Fibroblast of upper back skin (primary cell): ENCODE results near the gene FN1.
A peak's percentile ranks its signal among the peaks of the same experiment; 100 is the strongest.
"Not testable (repeated sequence)": the region's sequence is repeated elsewhere in the genome, so short reads cannot be mapped to it uniquely, and the experiment has no call there.

Experiments used
- DNase-seq: peaks from one replicate; pipeline ENCODE4 v3.0.0-alpha.2; 2013

The FN1 gene

DNA sequence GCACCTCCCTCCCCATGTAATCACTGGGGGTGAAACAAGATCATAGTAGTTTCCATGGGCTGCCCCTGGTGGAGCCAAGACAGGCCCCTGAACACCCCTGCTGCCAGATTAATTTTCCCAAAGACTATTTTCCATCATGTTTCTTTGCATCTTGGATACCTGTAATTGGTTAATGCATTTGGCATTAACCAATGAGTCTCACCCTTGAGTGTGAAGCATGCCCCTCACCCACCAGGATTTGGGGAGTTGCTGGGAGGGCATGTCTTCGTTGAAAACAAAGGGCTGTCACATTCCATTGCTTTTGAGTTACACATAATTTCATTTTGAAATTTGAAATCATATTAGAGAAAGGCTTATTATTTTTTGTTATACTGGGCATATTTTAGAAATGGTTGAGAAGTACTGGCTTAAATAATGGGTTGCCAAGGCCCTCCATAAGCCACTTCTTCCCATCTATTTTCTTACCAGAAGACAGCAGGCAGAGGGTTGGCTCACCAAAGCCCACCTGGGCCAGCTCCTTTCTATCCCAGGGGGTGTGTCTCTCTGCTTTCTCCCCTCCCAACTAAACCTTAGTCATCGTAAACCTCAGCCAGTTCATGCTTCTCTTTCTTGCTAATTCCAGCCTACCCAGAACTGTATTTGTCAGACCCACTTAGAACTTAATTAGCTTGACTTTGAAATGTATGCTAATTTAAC is 72.3 kb downstream of the FN1 start:
- DNase-seq: no peak

- no peak for DNase-seq
Measured at GRCh38 chr2:215363039-215363438, 72.8 kb downstream of the FN1 start.

- DNase-seq: no peak
Measured at GRCh38 chr2:215362562-215362904, 73.3 kb downstream of the FN1 start.

DNA sequence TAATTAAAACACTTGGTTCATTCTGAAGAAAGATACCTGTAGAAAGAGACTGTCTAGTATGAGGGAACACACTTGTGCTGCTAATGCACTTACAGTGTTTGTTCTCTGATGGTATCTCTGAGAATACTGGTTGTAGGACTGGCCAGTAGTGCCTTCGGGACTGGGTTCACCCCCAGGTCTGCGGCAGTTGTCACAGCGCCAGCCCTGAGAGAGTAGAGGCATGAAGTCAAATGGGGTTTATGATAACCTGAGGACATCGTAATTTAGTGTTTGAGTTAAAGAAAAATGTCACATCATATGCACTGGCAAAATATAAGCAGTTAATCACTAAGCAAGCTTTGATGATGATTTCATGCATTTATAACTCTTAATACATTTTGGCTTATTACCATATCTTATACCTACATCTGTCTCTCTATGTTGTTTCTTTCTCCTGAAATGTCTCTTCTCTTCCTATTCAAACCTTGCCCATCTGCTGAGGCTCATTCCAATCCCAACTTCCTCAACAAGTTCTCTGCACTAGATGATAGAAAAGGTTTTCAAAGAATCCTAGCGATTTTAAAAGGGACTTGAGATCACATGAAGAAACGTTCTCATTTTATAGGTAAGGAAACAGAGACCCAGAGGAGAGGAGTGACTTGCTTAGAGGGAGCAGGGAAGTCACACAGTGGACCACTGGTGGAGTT is 73.8 kb downstream of the FN1 start:
- DNase-seq: no peak

DNA sequence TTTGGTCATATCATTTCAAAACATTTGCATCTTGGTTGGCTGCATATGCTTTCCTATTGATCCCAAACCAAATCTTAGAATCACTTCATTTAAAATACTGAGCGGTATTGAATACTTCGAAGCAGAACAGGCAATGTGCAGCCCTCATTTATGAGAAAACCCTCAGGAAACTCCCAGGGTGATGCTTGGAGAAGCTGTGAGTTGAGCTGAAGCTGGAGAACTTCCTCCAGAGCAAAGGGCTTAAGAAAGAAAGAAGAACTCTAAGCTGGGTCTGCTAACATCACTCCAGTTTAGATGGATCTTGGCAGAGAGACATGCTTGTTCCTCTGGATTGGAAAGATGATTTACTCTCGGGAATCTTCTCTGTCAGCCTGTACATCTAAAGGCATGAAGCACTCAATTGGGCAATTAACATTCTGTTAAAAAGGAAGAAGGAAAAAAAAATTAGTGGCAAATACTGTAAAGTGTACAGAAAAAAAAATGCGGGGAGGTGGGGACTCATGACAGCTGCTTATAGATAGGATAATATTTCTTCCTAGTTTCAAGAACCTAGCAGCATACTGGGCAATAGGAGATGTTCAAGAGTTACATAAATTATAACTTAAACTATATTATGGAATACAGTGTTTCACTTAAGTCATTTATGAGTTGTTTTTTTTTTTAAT is 74.5 kb downstream of the FN1 start:
- no peak for DNase-seq

GRCh38 chr2:215360596-215360995 is 75.3 kb downstream of the FN1 start:
- DNase-seq: no peak

DNA sequence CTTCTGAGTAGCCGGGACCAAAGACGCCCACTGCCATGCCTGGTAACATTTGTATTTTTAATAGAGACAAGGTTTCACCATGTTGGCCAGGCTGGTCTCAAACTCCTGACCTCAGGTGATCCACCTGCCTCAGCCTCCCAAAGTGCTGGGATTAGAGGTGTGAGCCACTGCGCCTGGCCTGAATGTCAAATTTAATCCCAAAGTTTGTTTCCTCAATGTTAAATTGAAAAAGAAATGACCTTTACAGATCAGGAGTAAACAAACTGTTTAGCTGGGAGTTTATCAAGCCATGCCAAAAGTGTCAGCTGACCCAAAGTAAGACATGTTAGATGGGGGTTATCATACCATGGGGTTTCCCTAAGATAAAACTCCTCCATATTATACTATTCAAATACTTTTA is 75.8 kb downstream of the FN1 start:
- DNase-seq: not testable (repeated sequence)

DNA sequence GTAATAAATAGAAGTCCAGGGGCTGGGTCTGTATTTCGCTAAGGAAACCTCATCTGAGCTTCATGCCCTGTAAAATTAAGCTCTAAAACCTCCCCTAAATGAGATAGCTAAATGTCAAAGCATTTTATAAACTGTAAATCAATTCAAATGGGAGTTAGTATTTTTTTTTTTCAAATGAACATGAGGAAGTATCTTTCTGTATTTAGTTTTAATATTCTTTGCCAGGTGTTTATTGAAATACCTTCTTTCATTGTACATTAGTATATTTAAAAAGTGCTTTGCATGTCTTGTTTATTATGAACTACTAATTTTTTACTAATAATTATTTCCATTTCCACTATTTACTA is 76.3 kb downstream of the FN1 start:
- no peak for DNase-seq

DNA sequence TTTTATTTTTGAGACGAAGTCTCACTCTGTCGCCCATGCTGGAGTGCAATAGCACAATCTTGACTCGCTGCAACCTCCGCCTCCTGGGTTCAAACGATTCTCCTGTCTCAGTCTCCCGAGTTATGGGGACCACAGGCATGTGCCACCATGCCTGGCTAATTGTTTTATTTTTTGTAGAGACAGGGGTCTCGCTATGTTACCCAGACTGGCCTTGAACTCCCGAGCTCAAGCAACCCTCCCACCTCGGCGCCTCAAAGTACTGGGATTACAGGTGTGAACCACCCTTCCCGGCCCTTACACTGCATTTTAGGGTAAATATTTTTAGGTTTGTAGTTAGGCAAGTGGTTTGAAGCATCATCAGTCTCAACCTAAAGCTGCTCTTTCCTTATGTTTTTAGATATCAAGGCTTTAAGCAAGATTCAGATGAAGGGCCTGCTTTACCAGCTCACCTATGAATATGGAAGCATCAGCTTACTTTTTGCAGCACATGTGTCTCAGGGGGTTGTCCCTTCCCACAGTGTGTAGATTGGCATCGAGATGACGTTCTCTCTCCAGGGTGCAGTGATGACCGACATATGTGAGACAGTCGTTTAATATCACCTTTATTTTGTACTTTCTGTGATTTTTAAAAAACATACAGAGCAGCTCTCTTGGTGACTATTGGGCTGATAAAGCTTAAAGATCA is 76.8 kb downstream of the FN1 start:
- no peak for DNase-seq

DNA sequence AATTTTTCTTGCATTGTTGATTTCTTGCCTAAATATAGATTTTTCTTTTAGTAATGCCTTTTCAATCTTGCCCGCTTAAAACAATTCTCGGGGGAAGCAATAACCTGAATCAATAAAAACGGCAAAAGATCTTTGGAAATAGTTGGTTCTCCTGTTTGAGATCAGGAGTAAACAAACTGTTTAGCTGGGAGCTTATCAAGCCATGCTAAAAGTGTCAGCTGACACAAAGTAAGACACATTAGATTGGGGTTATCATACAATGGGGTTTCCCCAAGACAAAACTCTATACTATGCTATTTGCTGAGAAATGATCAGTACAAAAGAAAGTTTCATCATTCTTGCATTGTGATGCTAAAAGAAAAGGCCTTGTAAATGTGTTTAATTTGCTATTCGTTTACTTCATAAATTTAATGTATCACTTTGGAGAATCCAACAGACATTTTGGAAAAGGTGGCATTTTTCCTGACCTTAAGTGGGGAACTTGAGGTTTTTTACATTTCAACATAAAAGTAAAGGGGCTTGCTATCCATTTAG is 77.5 kb downstream of the FN1 start:
- no peak for DNase-seq

DNA sequence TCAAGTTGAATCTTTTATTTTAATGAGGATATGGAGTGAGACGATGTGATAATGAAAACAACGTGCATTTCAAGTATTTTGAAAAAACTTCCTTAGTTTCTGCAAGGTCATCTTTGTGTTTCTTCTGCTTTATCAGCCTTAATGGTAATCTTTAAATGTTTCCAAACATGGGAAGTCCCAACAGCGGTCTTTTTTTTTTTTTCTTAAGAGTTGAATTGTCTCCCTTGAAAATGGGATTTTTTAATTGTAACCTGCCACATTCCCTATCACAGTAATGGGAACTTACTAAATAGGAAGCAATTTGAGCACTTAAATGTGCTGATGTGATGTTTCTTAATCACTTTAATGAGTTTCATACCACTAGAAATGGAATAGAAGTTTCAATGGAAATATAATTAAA is 78.2 kb downstream of the FN1 start:
- no peak for DNase-seq

GRCh38 chr2:215356948-215357461 is 78.9 kb downstream of the FN1 start:
- DNase-seq: peak; percentile 76

- DNase-seq: no peak
Measured at GRCh38 chr2:215356334-215356947, 79.4 kb downstream of the FN1 start.

- no peak for DNase-seq
Measured at GRCh38 chr2:215355801-215356200, 80.1 kb downstream of the FN1 start.

DNA sequence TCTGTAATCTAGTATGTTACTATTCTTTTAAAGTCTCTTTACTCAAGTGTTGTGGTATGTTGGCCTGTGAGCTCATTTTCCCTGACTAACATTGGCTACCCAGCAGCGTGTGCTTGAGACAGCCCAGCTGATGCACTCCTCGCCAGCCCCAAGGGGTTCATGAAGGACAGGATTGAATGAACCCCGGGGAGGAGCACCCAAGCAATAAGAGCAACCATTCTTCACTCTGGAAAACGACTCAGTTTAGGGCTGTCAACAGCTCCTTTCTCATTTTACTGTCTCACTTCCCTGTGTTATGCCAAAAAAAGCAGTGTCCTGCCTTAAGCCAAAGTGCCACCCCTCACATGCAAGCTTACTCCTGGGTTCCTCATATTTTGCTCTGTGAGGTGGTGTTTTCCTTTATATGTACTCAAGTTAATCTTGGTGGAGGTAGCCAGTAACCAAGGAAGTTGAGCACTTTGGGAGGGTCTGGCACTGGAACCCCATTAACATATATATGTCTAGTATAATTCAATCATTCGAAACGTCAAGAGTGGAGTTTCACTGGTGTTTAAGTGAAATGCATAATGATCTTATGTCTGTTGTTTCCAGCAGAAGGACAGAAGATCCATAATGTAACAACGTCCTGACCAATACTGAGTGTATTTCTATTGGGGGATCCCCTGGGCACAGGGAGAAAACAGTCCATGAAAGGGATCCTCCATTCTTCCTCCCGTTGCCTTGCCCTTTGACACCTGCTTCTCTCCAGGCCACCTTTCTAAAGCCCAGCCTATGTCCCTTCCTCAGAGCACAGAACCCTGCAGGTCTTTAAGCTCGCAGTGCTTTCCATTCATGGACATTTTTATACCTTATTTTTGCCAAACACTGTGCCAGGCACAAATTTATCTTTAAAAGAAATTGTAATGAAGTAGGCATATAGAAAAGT is 80.8 kb downstream of the FN1 start:
- DNase-seq: peak; percentile 60

- no peak for DNase-seq
Measured at GRCh38 chr2:215352602-215353001, 83.3 kb downstream of the FN1 start.

GRCh38 chr2:215347878-215348277 is 88.0 kb downstream of the FN1 start:
- no peak for DNase-seq

DNA sequence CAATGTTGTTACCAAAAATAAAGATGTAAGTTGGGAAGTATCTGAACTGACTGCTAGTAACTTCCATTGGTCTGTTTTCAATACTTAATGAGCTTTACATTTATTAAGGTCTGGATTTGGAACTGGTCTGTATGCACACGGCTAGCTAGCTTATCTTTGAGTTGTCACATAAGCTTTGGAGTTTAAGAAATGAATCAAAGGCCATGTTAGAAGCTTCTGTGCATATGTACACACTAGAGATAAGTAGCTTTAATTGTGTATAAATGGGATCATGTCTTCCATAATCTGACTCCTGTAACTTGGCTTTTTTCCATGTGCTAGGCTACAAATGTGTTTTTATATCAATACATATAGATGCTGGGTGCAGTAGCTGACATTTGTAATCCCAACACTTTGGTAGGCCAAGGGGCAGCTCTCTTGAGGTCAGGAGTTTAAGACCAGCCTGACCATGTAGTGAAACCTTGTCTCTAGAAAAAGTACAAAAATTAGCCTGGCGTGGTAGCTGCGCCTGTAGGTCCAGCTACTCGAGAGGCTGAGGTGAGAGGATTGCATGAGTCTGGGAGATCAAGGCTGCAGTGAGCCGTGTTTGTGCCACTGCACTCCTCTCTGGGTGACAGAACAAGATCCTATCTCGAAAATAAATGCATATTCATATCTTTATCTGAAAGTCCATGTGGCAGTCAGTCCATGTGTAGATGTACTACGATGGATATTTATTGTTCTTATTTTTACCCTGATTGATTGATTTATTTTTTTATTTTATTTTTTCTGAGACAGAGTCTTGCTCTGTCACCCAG is 96.8 kb downstream of the FN1 start:
- DNase-seq: no peak

DNA sequence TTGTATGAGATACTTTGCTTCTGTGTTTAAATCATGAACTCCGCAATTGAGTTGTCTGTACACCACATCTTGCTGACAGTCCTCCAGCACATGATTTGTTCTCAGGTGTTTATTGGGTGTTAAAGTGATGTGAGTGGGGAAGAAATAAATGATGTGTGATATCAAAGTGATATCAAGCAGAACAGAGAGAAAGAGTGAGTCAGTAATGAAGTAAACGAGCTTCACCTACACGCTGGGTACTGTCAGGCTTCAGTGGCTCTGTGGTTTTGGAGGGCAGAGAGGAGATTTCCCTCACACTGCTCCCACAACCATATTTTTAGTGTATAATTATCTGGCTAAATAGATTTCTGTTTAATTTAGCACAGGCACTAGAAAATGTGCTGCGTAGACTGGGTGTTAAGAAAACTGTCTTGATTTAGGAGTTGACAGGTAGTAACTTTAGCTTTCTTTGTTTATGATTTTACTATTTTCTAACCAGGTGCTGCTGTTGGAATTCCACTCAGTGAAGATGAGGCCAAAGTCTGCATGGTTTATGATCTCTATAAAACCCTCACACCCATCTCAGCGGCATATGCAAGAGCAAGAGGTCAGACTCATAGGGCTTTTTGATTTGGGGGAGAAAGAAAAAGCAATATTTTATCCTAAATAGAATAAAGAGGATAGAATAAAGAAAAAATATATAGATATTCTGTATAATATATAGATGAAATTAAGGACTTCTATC is 102.8 kb downstream of the FN1 start:
- DNase-seq: no peak

DNA sequence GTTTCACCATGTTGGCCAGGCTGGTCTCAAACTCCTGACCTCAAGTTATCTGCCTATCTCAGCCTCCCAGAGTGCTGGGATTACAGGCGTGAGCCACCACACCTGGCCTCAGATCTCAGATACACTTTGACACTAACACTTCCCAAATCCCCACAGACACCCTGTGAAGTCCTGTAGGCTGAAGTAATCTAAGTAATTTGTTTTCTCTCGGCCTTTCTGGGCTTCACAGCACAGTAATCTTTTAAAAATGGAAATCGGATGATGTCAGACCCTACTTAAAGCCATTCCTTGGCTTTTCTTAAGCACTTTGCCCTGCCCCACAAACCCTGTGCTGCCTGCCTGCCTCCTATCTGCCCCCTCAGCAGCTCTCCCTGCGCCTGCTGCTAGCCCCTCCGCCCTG is 107.8 kb downstream of the FN1 start:
- no peak for DNase-seq
